Inflammatory macrophage treated with lipopolysaccharide for 1 hour (primary cell): Measurements from ENCODE around the gene PKN2.

Source experiments
- DNase-seq, 2 donors: peaks; one replicate each; pipeline ENCODE4 v3.0.0-alpha.2; 2020 to 2022

Gene PKN2

DNA sequence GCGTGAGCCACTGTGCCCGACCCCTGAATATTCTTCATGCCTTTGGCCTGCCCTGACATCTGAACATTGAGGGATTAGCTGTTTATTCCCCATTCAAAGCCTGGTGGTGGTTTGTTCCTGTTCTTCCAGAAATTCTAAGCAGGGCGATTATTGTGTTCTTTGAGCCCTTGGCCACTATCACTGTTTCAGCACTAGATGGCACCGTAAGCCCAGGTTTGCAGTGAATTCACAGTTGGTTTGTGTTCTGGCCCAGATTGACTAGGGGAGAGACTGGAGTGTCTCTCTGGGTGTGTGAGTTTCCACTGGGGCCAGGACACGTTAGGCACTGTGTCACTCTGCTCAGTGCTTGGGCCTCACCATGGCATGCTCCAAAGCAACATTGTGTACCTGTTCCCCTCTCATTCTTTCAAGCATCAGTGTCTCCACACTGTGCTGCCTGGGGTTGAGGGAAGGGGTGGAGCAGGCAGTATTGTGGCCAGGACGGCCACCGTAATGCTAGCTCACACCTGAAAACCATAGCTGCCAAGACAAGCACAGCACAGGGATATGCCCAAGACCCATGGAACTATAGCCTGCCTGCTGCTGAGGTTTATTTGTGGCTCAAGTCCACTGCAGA, 52.7 kb downstream of the PKN2 start:
- peak; percentile 29 to 65 for DNase-seq

- no peak for DNase-seq
These were observed 53.4 kb downstream of the PKN2 start for GRCh38 chr1:88737338-88737927.

DNA sequence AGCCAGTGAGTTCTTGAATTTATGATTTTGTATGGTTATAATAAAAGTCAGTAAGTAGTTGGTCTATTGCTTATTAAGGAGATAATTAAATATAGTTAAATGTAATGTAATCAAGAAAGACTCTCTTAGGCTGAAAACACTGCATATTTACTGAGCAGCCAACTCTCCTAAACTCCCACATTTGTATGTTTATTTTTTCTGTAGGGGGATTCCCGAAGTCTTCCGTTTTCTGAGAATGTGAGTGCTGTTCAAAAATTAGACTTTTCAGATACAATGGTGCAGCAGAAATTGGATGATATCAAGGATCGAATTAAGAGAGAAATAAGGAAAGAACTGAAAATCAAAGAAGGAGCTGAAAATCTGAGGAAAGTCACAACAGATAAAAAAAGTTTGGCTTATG, 56.7 kb downstream of the PKN2 start:
- DNase-seq: no peak

DNA sequence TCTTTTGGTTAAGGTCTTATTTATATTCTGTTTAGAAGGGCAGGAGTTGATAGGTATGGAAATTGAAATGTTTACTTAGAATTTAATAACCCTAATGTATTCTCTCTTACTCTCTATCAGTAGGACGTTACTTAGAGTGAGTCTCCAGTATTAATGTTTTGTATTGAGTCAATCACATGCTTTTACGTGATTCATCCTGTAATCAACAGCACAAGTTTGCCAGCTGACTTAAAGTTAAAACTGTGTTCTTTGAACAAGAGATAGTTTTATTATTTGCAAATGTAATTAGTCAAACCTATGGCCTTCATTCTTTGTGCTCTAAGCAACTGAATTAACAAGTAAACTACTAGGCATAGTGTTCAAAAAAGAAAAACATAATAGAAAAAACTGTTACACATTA, 57.3 kb downstream of the PKN2 start:
- no peak for DNase-seq

DNA sequence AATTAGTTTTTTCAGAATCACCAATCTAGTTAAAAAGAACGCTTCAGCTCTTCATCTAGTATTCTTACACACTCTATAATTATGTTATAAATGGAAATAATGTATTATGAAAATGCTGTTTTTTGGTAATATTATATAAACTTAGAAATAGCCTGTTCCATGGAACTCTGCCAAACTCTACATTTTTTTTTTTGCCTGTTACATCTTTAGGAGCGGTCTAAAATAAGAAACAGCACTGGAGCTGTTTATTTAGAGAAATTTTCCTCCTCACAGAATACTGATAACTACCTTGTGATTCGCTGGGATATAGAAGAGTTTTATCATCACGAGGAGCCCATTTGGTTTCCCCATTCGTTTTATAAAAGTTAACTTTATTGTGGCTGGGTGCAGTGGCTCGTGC, 58.5 kb downstream of the PKN2 start:
- no peak for DNase-seq

DNA sequence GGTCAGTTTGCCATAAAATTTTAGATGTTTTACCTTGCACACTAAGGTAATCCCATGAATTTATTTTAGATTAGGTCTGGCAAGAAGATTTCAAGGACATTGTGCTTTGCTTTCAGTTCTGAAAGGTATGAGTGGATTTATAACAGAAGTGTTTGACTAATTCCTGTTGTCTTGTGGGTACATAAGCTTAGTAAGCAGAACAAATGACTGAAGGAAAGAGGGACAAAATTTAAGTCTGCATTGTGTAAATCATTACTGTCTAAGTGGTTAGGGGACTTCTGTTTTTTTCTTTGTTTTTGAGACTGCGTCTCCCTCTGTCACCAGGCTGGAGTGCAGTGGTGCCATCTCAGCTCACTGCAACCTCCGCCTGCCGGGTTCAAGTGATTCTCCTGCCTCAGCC, 60.1 kb downstream of the PKN2 start:
- DNase-seq: no peak

- no peak for DNase-seq
These were observed 62.8 kb downstream of the PKN2 start for GRCh38 chr1:88746916-88747315.

DNA sequence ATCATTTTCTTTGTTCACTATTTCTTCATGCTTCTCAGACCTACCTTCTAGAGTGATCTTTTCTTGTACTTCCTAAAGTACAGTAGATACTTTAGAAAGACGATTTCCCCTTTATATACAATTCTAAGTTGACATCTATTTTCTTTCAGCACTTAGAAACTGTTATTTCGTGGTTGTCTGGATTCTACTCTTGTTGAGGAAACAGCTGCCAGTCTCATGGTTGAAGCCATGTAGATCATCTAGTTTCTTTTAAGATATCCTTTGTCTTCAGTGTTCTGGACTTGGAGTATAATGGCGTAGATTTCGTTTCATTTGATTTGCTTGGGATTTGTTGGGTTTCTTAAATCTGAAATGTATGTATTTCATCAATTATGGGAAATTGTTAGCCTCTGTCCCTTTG, 67.6 kb downstream of the PKN2 start:
- no peak for DNase-seq

- no peak for DNase-seq
These were observed 69.4 kb downstream of the PKN2 start for GRCh38 chr1:88753506-88753905.

DNA sequence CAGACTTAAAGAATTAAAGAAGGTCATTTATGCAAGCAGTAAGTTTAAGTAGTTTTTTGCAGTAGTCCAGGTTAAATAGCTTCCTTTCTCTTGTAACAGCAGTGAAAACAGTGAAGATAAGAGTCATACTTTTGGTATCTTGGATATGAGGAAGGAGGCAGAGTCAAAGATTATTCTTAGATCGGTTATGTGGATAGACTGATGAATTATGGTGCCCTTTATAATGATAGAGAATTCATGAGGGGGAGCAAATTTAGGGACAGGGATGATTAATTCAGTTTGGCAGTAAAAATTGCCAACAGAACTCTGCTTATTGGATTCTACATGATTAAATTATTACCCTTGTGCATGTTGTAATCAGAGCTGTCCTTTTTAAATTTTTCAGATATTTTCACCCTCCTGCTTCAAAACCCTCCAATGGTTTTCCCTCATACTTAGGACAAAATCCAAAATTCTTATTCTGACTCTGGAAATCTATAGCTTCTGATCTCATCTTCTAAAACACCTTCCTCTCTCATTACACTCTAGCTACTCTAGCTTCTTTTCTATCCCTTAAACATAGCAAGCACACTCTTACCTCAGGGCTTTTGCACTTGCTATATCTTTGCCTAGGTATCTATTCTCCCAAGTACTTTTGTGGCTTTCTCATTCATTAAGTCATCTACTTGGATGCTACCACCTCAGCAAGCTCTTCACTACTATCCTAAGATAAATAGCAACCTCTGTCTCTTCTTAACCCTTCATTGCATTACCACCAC, 79.8 kb downstream of the PKN2 start:
- DNase-seq: no peak

DNA sequence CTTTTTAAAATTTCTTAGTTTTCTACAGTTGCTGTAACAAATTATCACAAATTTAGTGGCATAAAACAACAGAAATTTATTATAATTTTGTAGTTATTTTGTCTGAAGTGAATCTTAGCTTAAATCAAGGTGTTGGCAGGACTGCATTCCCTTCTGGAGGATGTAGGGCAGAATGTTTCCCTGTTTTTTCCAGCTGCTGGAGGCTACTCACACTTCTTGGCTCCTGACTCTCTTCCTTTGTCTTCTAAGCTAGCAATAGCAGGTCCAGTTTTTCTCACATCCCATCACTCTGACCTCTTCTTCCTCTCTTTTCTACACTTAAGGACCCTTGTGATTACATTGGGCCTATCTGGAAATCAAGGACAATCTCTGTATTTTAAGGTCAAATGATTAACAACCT, 84.1 kb downstream of the PKN2 start:
- DNase-seq: no peak

DNA sequence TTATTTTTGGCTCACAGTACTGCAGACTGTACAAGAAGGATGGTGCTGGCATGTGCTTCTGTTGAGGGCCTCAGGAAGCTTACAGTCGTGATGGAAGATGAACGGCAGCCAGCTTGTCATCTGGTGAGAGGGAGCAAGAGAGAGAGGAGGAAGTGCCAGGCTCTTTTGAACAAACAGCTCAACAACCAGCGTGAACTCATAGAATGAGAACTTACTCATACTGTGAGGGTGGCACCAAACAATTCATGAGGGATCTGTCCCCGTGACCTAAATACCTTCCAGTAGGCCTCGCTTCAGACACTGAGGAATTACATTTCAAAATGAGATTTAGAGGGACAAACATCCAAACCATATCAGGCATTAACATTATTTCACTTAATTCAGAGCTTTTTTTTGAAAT, 84.7 kb downstream of the PKN2 start:
- no peak for DNase-seq

- DNase-seq: no peak
These were observed 89.6 kb downstream of the PKN2 start for GRCh38 chr1:88773540-88774150.

- DNase-seq: no peak
These were observed 90.1 kb downstream of the PKN2 start for GRCh38 chr1:88774151-88774556.

- DNase-seq: no peak
These were observed 93.6 kb downstream of the PKN2 start for GRCh38 chr1:88777604-88778149.

DNA sequence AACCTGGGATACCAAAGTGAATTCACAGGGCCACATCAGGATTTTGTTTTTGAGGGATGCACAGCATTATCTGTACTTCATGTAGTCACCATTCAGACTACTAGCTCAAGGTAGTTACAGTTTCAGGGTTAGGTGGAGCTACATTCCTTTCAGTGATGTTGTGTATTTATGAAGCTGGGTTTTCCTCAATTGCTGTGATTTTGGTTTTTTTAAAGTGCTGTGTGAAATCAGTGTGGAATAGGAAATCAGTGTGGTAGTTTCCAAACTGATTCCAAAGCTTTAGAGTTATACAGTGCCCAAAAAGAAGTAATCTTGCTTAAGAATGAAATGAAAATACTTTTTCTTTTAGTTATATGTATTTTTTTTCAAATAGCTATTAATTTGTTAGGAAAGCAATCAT, 95.8 kb downstream of the PKN2 start:
- peak in 1 of 2 donors; percentile 41 for DNase-seq

GRCh38 chr1:88780485-88780884, 96.4 kb downstream of the PKN2 start:
- no peak for DNase-seq

DNA sequence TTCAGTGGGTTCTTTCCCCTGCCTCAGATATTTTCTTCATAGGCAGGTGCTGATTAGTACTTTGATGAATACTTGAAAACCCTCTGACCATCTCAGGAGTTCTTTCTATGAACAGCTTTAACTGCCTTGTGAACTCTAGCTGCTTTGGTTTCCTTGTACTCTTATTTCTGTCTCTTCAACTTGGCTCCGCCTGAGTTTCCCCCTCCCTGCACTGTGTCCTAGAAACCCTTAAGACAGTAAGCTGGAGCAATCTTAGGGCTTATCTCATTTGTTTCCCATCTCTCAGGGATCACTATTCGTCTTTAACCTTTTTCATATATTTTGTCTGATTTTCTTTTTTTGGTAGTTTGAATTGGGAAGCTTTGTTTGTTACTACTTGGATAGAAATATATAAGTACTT, 99.1 kb downstream of the PKN2 start:
- no peak for DNase-seq

GRCh38 chr1:88784551-88784950, 100.5 kb downstream of the PKN2 start:
- DNase-seq: no peak

DNA sequence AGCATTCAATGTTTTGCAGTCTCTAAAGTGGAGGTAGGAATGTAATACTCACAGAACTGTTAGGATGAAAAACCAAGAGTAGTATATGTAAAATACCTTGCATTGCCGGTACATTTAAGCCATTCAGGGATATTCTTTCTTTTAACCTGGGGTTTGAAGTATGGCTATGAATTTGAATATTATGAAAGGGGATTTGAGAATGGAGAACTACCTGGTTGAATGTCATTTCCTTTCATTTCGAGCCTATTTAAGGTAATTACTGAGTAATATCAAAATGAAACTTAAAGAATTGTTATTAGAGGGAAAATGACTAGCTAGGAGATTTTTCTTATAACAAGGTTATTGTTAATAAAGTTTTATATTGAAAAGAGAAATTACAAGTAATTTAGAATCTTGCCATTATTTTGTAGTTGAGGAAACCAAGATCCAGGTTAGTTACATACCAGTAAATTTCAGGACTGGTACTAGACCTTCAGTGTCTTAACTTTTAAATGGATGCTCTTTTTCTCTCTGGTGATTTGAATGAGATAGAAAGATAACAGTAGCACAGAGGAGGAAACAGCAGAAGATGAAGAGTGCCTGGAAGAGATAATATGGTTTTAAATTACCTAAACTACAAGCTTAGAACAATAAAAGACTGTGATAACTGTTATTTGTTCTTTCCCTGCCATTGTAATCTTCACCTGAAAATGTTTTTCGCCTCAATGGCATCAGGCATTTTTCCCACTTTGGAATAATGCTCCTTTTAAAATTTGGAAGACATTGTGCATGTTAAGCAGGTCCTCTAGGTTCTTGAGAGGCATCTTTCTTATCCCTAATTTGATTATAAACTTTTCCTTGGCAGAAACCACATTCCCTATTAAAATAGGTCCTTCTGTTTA, 103.2 kb downstream of the PKN2 start:
- no peak for DNase-seq

GRCh38 chr1:88791192-88791591, 107.1 kb downstream of the PKN2 start:
- DNase-seq: no peak

GRCh38 chr1:88799491-88799890, 115.4 kb downstream of the PKN2 start:
- peak; percentile 26 to 40 for DNase-seq
